HG02943 (cell line): ENCODE results near the gene WDR70.
A peak's percentile ranks its signal among the peaks of the same experiment; 100 is the strongest.

Source experiments
- ATAC-seq: cut with Tn5 transposase; IDR thresholded peaks from one replicate; pipeline ENCODE4 v1.9.1; 2021; ENCODE audit warnings: mild to moderate bottlenecking, low read depth, moderate library complexity; ENCODE audit not compliant: unreplicated experiment

Gene WDR70

GRCh38 chr5:37715992-37716391 is 336.9 kb downstream of the WDR70 start:
- no peak for ATAC-seq

- no peak for ATAC-seq
These were observed 337.3 kb downstream of the WDR70 start for GRCh38 chr5:37716405-37716804.

- no peak for ATAC-seq
These were observed 338.1 kb downstream of the WDR70 start for GRCh38 chr5:37717276-37717612.

- ATAC-seq: no peak
These were observed 338.7 kb downstream of the WDR70 start for GRCh38 chr5:37717613-37718431.

- ATAC-seq: no peak
These were observed 341.4 kb downstream of the WDR70 start for GRCh38 chr5:37720550-37720952.

GRCh38 chr5:37721447-37721871 is 342.3 kb downstream of the WDR70 start:
- peak; percentile 67 for ATAC-seq

GRCh38 chr5:37722236-37723161 is 343.4 kb downstream of the WDR70 start:
- peak; percentile 60 for ATAC-seq

GRCh38 chr5:37723162-37723961 is 344.2 kb downstream of the WDR70 start:
- ATAC-seq: no peak

- no peak for ATAC-seq
These were observed 345.4 kb downstream of the WDR70 start for GRCh38 chr5:37724395-37725125.

- no peak for ATAC-seq
These were observed 346.1 kb downstream of the WDR70 start for GRCh38 chr5:37725185-37725584.

- no peak for ATAC-seq
These were observed 348.1 kb downstream of the WDR70 start for GRCh38 chr5:37727238-37727637.

- no peak for ATAC-seq
These were observed 351.9 kb downstream of the WDR70 start for GRCh38 chr5:37730896-37731455.

GRCh38 chr5:37734114-37734513 is 355.0 kb downstream of the WDR70 start:
- ATAC-seq: no peak

- no peak for ATAC-seq
These were observed 356.7 kb downstream of the WDR70 start for GRCh38 chr5:37735649-37736347.

GRCh38 chr5:37736397-37736796 is 357.3 kb downstream of the WDR70 start:
- ATAC-seq: no peak

- ATAC-seq: no peak
These were observed 358.4 kb downstream of the WDR70 start for GRCh38 chr5:37737326-37738056.

GRCh38 chr5:37738057-37738691 is 359.1 kb downstream of the WDR70 start:
- ATAC-seq: peak; percentile 65

GRCh38 chr5:37738865-37739488 is 359.9 kb downstream of the WDR70 start:
- ATAC-seq: no peak
